ENCODE data around the gene TRIM6. TPM values are rescaled to one million over a fixed set of nuclear protein-coding genes. Genes with fewer than 3 reads are reported as not detected.
"Not testable (repeated sequence)": the region's sequence is repeated elsewhere in the genome, so short reads cannot be mapped to it uniquely, and the experiment has no call there.

The TRIM6 gene
- total and polyA plus RNA-seq, 9 donors, result 2.3 to 6.3 (median 4.2) TPM

DNA sequence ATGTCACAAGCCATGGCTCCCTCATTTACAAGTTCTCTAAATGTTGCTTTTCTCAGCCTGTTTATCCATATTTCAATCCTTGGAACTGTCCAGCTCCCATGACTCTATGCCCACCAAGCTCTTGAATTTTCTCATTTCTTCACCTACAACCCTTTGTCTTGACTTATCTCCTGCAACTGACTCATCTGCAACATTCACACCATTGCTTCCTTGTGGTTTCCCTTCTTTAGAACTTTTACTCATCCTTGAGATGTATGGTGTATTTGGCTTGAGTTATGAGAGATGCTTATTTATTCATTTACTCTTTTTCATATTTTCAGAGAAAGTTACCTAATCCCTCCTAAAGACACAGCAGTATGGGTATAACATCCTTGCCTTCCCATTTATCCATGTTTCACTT lies 47.1 kb downstream of the TRIM6 start:
- H3K4me3 ChIP-seq, result no peak overlapping the region
- no peaks in the 10 kb centered on the region for H3K36me3 ChIP-seq
- no peaks in the 10 kb centered on the region for H3K9me3 ChIP-seq
- no peak for TF ChIP-seq POLR2A (IDR thresholded peaks at IDR 0.05)
- no peak for TF ChIP-seq EP300 (IDR thresholded peaks at IDR 0.05)
- TF ChIP-seq, protein P1, sequence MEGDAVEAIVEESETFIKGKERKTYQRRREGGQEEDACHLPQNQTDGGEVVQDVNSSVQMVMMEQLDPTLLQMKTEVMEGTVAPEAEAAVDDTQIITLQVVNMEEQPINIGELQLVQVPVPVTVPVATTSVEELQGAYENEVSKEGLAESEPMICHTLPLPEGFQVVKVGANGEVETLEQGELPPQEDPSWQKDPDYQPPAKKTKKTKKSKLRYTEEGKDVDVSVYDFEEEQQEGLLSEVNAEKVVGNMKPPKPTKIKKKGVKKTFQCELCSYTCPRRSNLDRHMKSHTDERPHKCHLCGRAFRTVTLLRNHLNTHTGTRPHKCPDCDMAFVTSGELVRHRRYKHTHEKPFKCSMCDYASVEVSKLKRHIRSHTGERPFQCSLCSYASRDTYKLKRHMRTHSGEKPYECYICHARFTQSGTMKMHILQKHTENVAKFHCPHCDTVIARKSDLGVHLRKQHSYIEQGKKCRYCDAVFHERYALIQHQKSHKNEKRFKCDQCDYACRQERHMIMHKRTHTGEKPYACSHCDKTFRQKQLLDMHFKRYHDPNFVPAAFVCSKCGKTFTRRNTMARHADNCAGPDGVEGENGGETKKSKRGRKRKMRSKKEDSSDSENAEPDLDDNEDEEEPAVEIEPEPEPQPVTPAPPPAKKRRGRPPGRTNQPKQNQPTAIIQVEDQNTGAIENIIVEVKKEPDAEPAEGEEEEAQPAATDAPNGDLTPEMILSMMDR (IDR thresholded peaks at IDR 0.05), result no peak
- intact Hi-C loops (cut with DNase I), result no loop called here
- H3K27ac ChIP-seq, result no peak overlapping the region
- H3K4me1 ChIP-seq (ENCODE audit: insufficient read depth), result no peaks in the 10 kb centered on the region
- no peaks in the 10 kb centered on the region for H3K27me3 ChIP-seq
- DNase-seq, result no peak

DNA sequence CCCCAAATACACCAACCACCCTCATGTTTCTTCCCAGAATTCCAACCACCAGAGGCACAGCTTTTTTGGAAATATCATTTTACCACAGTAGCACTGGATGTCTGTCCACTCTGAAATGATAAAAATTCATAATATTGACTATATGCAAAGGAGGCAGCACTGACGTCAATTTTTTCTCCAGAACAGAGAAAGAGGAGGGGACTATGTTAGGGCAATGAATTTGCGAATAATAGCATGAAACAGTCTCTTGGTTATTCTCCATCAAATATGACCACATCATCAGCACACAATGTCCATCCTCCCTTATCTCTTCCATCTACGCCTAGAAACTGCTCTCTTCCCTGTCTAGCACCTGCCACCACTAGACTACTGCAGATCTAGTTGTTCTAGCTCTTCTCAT lies 49.7 kb downstream of the TRIM6 start:
- no peak overlapping the region for H3K4me3 ChIP-seq
- 78 to 85% (median 80%) methylated on average over 3 of the region's 3 CpGs for WGBS, 3 donors
- TF ChIP-seq EP300 (IDR thresholded peaks at IDR 0.05) (no peak), POLR2A (IDR thresholded peaks at IDR 0.05) (no peak)
- TF ChIP-seq, protein P1 (IDR thresholded peaks at IDR 0.05), result no peak

DNA sequence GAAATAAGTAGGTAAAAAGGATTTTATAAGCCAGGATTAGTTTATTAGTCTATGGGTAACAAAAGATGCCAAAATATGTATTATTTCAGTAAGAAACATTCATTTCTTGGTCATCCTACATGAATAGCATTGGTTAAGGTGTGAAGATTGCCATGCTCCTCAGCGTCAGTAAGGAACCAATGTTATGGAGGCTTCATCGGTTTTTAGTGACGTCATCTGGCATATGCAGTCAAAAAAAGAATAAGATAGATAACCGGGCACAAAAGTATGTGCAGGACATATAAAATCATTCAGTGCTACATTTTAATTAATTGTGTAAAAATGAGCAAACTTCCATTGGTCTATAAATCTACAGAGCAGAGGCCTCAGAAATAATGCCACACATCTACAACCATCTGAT lies 59.0 kb downstream of the TRIM6 start:
- intact Hi-C loops (cut with DNase I), result no loop called here
- WGBS, 3 donors, result 94 to 95% (median 95%) methylated on average over 4 of the region's 4 CpGs
- H3K27me3 ChIP-seq, result no peaks in the 10 kb centered on the region

More for the DNA sequence above, 49.7 kb downstream of the TRIM6 start:
- Histone ChIP-seq H3K36me3 (no peaks in the 10 kb centered on the region), H3K27me3 (no peaks in the 10 kb centered on the region), H3K4me1 (ENCODE audit: insufficient read depth) (no peaks in the 10 kb centered on the region), H3K27ac (no peak overlapping the region), H3K9me3 (no peaks in the 10 kb centered on the region)
- intact Hi-C loops (cut with DNase I), result no loop called here
- DNase-seq, result no peak

DNA sequence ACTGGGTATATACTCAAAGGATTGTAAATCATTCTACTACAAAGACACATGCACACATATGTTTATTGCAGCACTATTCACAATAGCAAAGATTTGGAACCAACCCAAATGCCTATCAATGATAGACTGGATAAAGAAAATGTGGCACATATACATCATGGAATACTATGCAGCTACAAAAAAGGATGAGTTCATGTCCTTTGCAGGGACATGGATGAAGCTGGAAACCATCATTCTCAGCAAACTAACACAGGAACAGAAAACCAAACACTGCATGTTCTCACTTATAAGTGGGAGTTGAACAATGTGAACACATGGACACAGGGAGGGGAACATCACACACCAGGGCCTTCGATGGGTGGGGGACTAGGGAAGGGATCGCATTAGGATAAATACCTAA lies 60.5 kb downstream of the TRIM6 start:
- H3K9me3 ChIP-seq, H3K27ac ChIP-seq: not testable (repeated sequence)
- 97 to 100% (median 97%) methylated on average over 2 of the region's 2 CpGs for WGBS, 3 donors

More for the DNA sequence above, 59.0 kb downstream of the TRIM6 start:
- Histone ChIP-seq H3K27ac (no peak overlapping the region), H3K4me1 (ENCODE audit: insufficient read depth) (no peaks in the 10 kb centered on the region), H3K4me3 (no peak overlapping the region), H3K36me3 (no peaks in the 10 kb centered on the region), H3K9me3 (no peaks in the 10 kb centered on the region)
- DNase-seq, result no peak
- TF ChIP-seq, protein P1 (IDR thresholded peaks at IDR 0.05), result no peak
- no peak for TF ChIP-seq POLR2A (IDR thresholded peaks at IDR 0.05)
- TF ChIP-seq EP300 (IDR thresholded peaks at IDR 0.05), result no peak

DNA sequence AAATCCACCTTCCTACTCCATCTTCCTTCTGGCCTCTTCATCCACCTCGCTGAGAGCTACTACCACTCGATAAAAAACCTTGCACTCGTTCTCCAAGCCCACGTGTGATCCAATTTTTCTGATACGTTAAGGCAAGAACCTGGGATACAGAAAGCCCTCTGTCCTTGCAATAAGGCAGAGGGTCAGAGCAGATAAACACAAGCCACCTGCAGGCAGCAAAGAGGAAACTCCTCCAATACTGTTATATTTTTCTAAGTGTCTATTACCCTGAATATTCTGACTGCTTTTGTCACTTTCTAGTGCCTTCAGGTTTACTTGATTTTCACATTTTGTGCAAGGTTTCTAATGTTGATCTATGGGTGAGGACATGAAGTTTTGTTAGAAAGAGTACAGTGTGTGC lies 61.9 kb downstream of the TRIM6 start:
- WGBS, 3 donors, result 88 to 92% (median 90%) methylated on average over 5 of the region's 5 CpGs
- no peak for DNase-seq
- no peaks in the 10 kb centered on the region for H3K9me3 ChIP-seq
- H3K4me3 ChIP-seq, result no peak overlapping the region
- H3K36me3 ChIP-seq, result no peaks in the 10 kb centered on the region
- no peaks in the 10 kb centered on the region for H3K27me3 ChIP-seq
- TF ChIP-seq POLR2A (IDR thresholded peaks at IDR 0.05) (no peak), EP300 (IDR thresholded peaks at IDR 0.05) (no peak)
- TF ChIP-seq, protein P1 (IDR thresholded peaks at IDR 0.05), result no peak
- no peak overlapping the region for H3K27ac ChIP-seq
- intact Hi-C loops (cut with DNase I), result no loop called here
- no peaks in the 10 kb centered on the region for H3K4me1 ChIP-seq (ENCODE audit: insufficient read depth)

More for the DNA sequence above, 60.5 kb downstream of the TRIM6 start:
- DNase-seq; H3K4me3 ChIP-seq; H3K36me3 ChIP-seq; intact Hi-C loops (cut with DNase I); H3K4me1 ChIP-seq (ENCODE audit: insufficient read depth); H3K27me3 ChIP-seq: not testable (repeated sequence)

Other genes starting within 250 kb of the TRIM6 start
- not detected for gene OR51B6, start 245.1 kb upstream of the TRIM6 start, total RNA-seq
- gene OR51B6, start 245.1 kb upstream of the TRIM6 start, polyA plus RNA-seq, result not detected
- gene OR51M1, start 212.8 kb upstream of the TRIM6 start, total RNA-seq, result under 1 TPM in 1 of 7 donors, not detected in 6; 0.12 TPM
- under 1 TPM in 1 of 2 donors, not detected in 1; 0.08 TPM for gene OR51M1, start 212.8 kb upstream of the TRIM6 start, polyA plus RNA-seq
- not detected for gene OR51Q1, start 174.5 kb upstream of the TRIM6 start, total RNA-seq
- not detected for gene OR51Q1, start 174.5 kb upstream of the TRIM6 start, polyA plus RNA-seq
- 1 to 10 TPM in 1 of 7 donors, under 1 TPM in 5, not detected in 1; 0.25 to 1.4 (median 0.66) TPM for gene OR51I1, start 155.1 kb upstream of the TRIM6 start, total RNA-seq
- not detected for gene OR51I1, start 155.1 kb upstream of the TRIM6 start, polyA plus RNA-seq
- not detected for gene OR51I2, start 147.3 kb upstream of the TRIM6 start, total RNA-seq
- not detected for gene OR51I2, start 147.3 kb upstream of the TRIM6 start, polyA plus RNA-seq
- gene OR52D1, start 108.0 kb upstream of the TRIM6 start, total RNA-seq, result not detected
- gene OR52D1, start 108.0 kb upstream of the TRIM6 start, polyA plus RNA-seq, result not detected
- 10 to 100 TPM in 1 of 7 donors, 1 to 10 TPM in 3, under 1 TPM in 3; 0.30 to 10.6 (median 1.0) TPM for gene UBQLN3, start 86.7 kb upstream of the TRIM6 start, total RNA-seq
- gene UBQLN3, start 86.7 kb upstream of the TRIM6 start, polyA plus RNA-seq, result not detected
- gene UBQLNL, start 79.9 kb upstream of the TRIM6 start, total RNA-seq, result 1 to 10 TPM in 6 of 7 donors, under 1 TPM in 1; 0.50 to 3.0 (median 1.3) TPM
- under 1 TPM; 0.73 to 0.87 TPM for gene UBQLNL, start 79.9 kb upstream of the TRIM6 start, polyA plus RNA-seq
- gene OR52H1, start 48.1 kb upstream of the TRIM6 start, total RNA-seq, result 1 to 10 TPM in 3 of 7 donors, under 1 TPM in 4; 0.26 to 3.6 (median 0.89) TPM
- gene OR52H1, start 48.1 kb upstream of the TRIM6 start, polyA plus RNA-seq, result under 1 TPM in 1 of 2 donors, not detected in 1; 0.07 TPM
- gene OR52B6, start 15.8 kb upstream of the TRIM6 start, total RNA-seq, result not detected
- gene OR52B6, start 15.8 kb upstream of the TRIM6 start, polyA plus RNA-seq, result not detected
- gene TRIM34, start 28.4 kb downstream of the TRIM6 start, total RNA-seq, result 1 to 10 TPM; 4.7 to 8.8 (median 6.1) TPM
- gene TRIM34, start 28.4 kb downstream of the TRIM6 start, polyA plus RNA-seq, result 10 to 100 TPM in 1 of 2 donors, 1 to 10 TPM in 1; 7.2 to 16.6 TPM
- 10 to 100 TPM; 16.8 to 35.8 (median 24.9) TPM for gene TRIM5, start 88.4 kb downstream of the TRIM6 start, total RNA-seq
- 10 to 100 TPM; 11.8 to 23.8 TPM for gene TRIM5, start 88.4 kb downstream of the TRIM6 start, polyA plus RNA-seq
- 10 to 100 TPM; 31.0 to 77.4 (median 68.5) TPM for gene TRIM22, start 93.2 kb downstream of the TRIM6 start, total RNA-seq
- gene TRIM22, start 93.2 kb downstream of the TRIM6 start, polyA plus RNA-seq, result 10 to 100 TPM; 40.7 to 84.4 TPM
- under 1 TPM in 6 of 7 donors, not detected in 1; 0.17 to 0.43 (median 0.24) TPM for gene OR56B1, start 139.8 kb downstream of the TRIM6 start, total RNA-seq
- not detected for gene OR56B1, start 139.8 kb downstream of the TRIM6 start, polyA plus RNA-seq
- gene OR52N4, start 157.6 kb downstream of the TRIM6 start, total RNA-seq, result under 1 TPM in 4 of 7 donors, not detected in 3; 0.28 to 0.84 (median 0.64) TPM
- under 1 TPM; 0.39 to 0.50 TPM for gene OR52N4, start 157.6 kb downstream of the TRIM6 start, polyA plus RNA-seq
- under 1 TPM in 1 of 7 donors, not detected in 6; 0.11 TPM for gene OR52N5, start 186.7 kb downstream of the TRIM6 start, total RNA-seq
- not detected for gene OR52N5, start 186.7 kb downstream of the TRIM6 start, polyA plus RNA-seq
- under 1 TPM in 1 of 7 donors, not detected in 6; 0.23 TPM for gene OR52N1, start 194.6 kb downstream of the TRIM6 start, total RNA-seq
- not detected for gene OR52N1, start 194.6 kb downstream of the TRIM6 start, polyA plus RNA-seq
- not detected for gene OR52N2, start 212.3 kb downstream of the TRIM6 start, total RNA-seq
- not detected for gene OR52N2, start 212.3 kb downstream of the TRIM6 start, polyA plus RNA-seq
- not detected for gene OR52E6, start 245.3 kb downstream of the TRIM6 start, total RNA-seq
- gene OR52E6, start 245.3 kb downstream of the TRIM6 start, polyA plus RNA-seq, result not detected